ENCODE data around the gene CBLN1. TPM values are rescaled to one million over a fixed set of nuclear protein-coding genes. Genes with fewer than 3 reads are reported as not detected.
"Not testable (repeated sequence)": the region's sequence is repeated elsewhere in the genome, so short reads cannot be mapped to it uniquely, and the experiment has no call there.

Gene CBLN1
- total RNA-seq, 1 experiment from 2014 or later: 5.6 TPM

DNA sequence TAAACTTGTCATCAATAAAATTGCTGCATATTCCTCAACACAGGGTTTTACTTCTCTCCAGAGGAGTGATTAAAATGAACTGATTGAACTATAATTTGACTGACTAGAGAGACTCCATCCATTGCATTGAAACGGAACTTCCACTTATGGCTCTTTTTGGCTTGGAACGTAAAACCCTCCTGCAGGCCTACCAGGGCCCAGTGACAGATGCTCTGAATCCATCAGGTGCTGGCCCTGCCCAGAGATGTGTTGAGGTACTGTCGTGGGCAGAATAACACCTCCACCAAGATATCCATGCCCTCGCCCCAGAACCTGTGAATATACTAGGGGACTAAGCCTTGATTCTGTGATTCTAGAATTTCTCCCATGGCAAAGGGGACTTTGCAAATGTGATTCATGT, 45.4 kb downstream of the CBLN1 start:
- Histone ChIP-seq H3K4me1 (ENCODE audit: insufficient read depth, low read length) (no peaks in the 10 kb centered on the region), H4K20me1 (ENCODE audit: control insufficient read depth, insufficient read depth, insufficient read length) (no peaks in the 10 kb centered on the region), H2BK12ac (ENCODE audit: insufficient read length, low read depth, low read length) (no peak overlapping the region), H3K23me2 (ENCODE audit: insufficient read length, low read depth, low read length, poor library complexity, severe bottlenecking) (no peaks in the 10 kb centered on the region), H4K91ac (ENCODE audit: insufficient read length, low read depth, low read length) (no peak overlapping the region), H3K27me3 (ENCODE audit: insufficient read depth, low read length) (no peaks in the 10 kb centered on the region), H3K9ac (ENCODE audit: extremely low read depth, insufficient read length, low read length) (no peak overlapping the region), H3K56ac (ENCODE audit: insufficient read length, low read depth, low read length) (no peak overlapping the region), H2BK5ac (ENCODE audit: insufficient read length, low read length) (no peak overlapping the region), H2BK15ac (ENCODE audit: low read depth, low read length) (no peak overlapping the region), H3K79me1 (ENCODE audit: insufficient read depth, low read depth, low read length, poor library complexity, severe bottlenecking) (no peaks in the 10 kb centered on the region), H3K4me2 (ENCODE audit: insufficient read depth, insufficient read length, low read length) (no peak overlapping the region), H2BK120ac (ENCODE audit: low read depth, low read length, poor library complexity, severe bottlenecking) (no peak overlapping the region), H3K14ac (ENCODE audit: insufficient read depth, low read length) (no peak overlapping the region), H3K4ac (ENCODE audit: low read depth, low read length) (no peak overlapping the region), H2AK5ac (ENCODE audit: insufficient read length, low read length) (no peak overlapping the region), H3K9me3 (ENCODE audit: control insufficient read depth, low read depth, low read length) (no peaks in the 10 kb centered on the region), H4K5ac (ENCODE audit: insufficient read length, low read depth, low read length) (no peak overlapping the region), H3K18ac (ENCODE audit: insufficient read length, low read depth, low read length) (no peak overlapping the region), H2BK20ac (ENCODE audit: low read depth, low read length, poor library complexity, severe bottlenecking) (no peak overlapping the region), H3T11ph (ENCODE audit: low read length) (no peak overlapping the region), H3K23ac (ENCODE audit: insufficient read length, low read depth, low read length) (no peak overlapping the region), H3K27ac (ENCODE audit: insufficient read length, low read depth, low read length) (no peak overlapping the region), H4K8ac (replicated peaks; ENCODE audit: insufficient read length, low read depth, low read length) (no peak overlapping the region), H2AFZ (ENCODE audit: low read length) (no peak overlapping the region), H3K79me2 (ENCODE audit: insufficient read depth, low read length) (no peaks in the 10 kb centered on the region)
- no CpG with 5 or more reads among the region's 4 CpGs for WGBS (ENCODE audit: extremely low coverage, insufficient read length, low lambda C conversion rate)
- H3K4me3 Mint-ChIP-seq: no peak overlapping the region
- H3K27me3 Mint-ChIP-seq (ENCODE audit: low read depth): peaks cover 9% of the 10 kb centered on the region
- TF ChIP-seq, protein P1, sequence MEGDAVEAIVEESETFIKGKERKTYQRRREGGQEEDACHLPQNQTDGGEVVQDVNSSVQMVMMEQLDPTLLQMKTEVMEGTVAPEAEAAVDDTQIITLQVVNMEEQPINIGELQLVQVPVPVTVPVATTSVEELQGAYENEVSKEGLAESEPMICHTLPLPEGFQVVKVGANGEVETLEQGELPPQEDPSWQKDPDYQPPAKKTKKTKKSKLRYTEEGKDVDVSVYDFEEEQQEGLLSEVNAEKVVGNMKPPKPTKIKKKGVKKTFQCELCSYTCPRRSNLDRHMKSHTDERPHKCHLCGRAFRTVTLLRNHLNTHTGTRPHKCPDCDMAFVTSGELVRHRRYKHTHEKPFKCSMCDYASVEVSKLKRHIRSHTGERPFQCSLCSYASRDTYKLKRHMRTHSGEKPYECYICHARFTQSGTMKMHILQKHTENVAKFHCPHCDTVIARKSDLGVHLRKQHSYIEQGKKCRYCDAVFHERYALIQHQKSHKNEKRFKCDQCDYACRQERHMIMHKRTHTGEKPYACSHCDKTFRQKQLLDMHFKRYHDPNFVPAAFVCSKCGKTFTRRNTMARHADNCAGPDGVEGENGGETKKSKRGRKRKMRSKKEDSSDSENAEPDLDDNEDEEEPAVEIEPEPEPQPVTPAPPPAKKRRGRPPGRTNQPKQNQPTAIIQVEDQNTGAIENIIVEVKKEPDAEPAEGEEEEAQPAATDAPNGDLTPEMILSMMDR (conservative IDR thresholded peaks at IDR 0.05): no peak
- H3K36me3 Mint-ChIP-seq (ENCODE audit: insufficient read depth in 1 of 3, low read depth in 3 of 3): no peaks in the 10 kb centered on the region
- H3K4me1 Mint-ChIP-seq: 0 out of 4 replicates have a peak, but pooled peaks cover 0 to 2% of the 10 kb centered on the region in 2 experiments
- no peak for DNase-seq
- peaks cover 0 to 4% of the 10 kb centered on the region in 2 experiments; a peak in 2 of 5 replicates for H3K9me3 Mint-ChIP-seq
- H3K27ac Mint-ChIP-seq: no peak overlapping the region

DNA sequence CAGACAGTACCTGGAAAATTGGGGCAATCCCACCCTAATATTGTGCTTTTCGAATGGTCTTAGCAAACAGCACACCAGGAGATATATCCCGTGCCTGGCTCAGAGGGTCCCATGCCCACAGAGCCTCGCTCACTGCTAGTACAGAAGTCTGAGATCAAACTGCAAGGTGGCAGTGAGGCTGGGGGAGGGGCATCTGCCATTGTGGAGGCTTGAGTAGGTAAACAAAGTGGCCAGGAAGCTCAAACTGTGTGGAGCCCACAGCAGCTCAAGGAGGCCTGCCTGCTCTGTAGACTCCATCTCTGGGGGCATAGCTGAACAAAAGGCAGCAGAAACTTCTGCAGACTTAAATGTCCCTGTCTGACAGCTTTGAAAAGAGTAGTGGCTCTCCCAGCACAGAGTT, 53.3 kb downstream of the CBLN1 start:
- not testable (repeated sequence) for H3K56ac ChIP-seq (ENCODE audit: insufficient read length, low read depth, low read length); H3K27ac ChIP-seq (ENCODE audit: insufficient read length, low read depth, low read length); H3K23me2 ChIP-seq (ENCODE audit: insufficient read length, low read depth, low read length, poor library complexity, severe bottlenecking); H3K27me3 ChIP-seq (ENCODE audit: insufficient read depth, low read length); H3K79me2 ChIP-seq (ENCODE audit: insufficient read depth, low read length); H3K4me3 Mint-ChIP-seq; H3K27me3 Mint-ChIP-seq (ENCODE audit: low read depth); H4K20me1 ChIP-seq (ENCODE audit: control insufficient read depth, insufficient read depth, insufficient read length); H4K8ac ChIP-seq (replicated peaks; ENCODE audit: insufficient read length, low read depth, low read length); H3K4ac ChIP-seq (ENCODE audit: low read depth, low read length); H2BK20ac ChIP-seq (ENCODE audit: low read depth, low read length, poor library complexity, severe bottlenecking); H2BK12ac ChIP-seq (ENCODE audit: insufficient read length, low read depth, low read length); H4K5ac ChIP-seq (ENCODE audit: insufficient read length, low read depth, low read length); H2AFZ ChIP-seq (ENCODE audit: low read length); H3K18ac ChIP-seq (ENCODE audit: insufficient read length, low read depth, low read length); H3K27ac Mint-ChIP-seq; H3K9ac ChIP-seq (ENCODE audit: extremely low read depth, insufficient read length, low read length); H3K4me1 Mint-ChIP-seq; H3K9me3 Mint-ChIP-seq; H3K36me3 Mint-ChIP-seq (ENCODE audit: insufficient read depth in 1 of 3, low read depth in 3 of 3); H3K9me3 ChIP-seq (ENCODE audit: control insufficient read depth, low read depth, low read length); H3K79me1 ChIP-seq (ENCODE audit: insufficient read depth, low read depth, low read length, poor library complexity, severe bottlenecking); H3K4me2 ChIP-seq (ENCODE audit: insufficient read depth, insufficient read length, low read length); H2BK120ac ChIP-seq (ENCODE audit: low read depth, low read length, poor library complexity, severe bottlenecking); H3K23ac ChIP-seq (ENCODE audit: insufficient read length, low read depth, low read length); H4K91ac ChIP-seq (ENCODE audit: insufficient read length, low read depth, low read length); H3K14ac ChIP-seq (ENCODE audit: insufficient read depth, low read length); H3K4me1 ChIP-seq (ENCODE audit: insufficient read depth, low read length); H2AK5ac ChIP-seq (ENCODE audit: insufficient read length, low read length); H2BK15ac ChIP-seq (ENCODE audit: low read depth, low read length); H3T11ph ChIP-seq (ENCODE audit: low read length); DNase-seq; H2BK5ac ChIP-seq (ENCODE audit: insufficient read length, low read length)
- WGBS (ENCODE audit: extremely low coverage, insufficient read length, low lambda C conversion rate): no CpG with 5 or more reads among the region's 3 CpGs

Measured in H9 (cell line).